CD14-positive monocyte (primary cell): ENCODE results near the gene VSTM2L. TPM values are rescaled to one million over a fixed set of nuclear protein-coding genes. Genes with fewer than 3 reads are reported as not detected.

Experiments used
- DNase-seq, 3 donors: peaks; one replicate each; pipeline ENCODE4 v3.0.0-alpha.2; 2011 to 2022
- H2AFZ ChIP-seq: 2 replicates; pipeline ENCODE4 v1.6.0; 2012; ENCODE audit warnings: mild to moderate bottlenecking, low read depth, low read length, inconsistent platforms; ENCODE audit not compliant: insufficient read depth, poor library complexity, severe bottlenecking
- H3K27ac ChIP-seq, 2 donors: 1 replicate in 1 of 2; 2 replicates in 1 of 2; pipeline ENCODE4 v1.5.1; 2012 to 2013; ENCODE audit warnings: low read length in 2 of 2, control low read depth in 1 of 2, inconsistent platforms in 1 of 2, low read depth in 1 of 2, mild to moderate bottlenecking in 1 of 2
- H3K27me3 ChIP-seq, 2 donors: one replicate each; pipeline versions ENCODE4 v1.6.0 to v1.6.1; 2011 to 2013; ENCODE audit warnings: low read length in 2 of 2; ENCODE audit not compliant: control insufficient read depth in 2 of 2, insufficient read depth in 2 of 2
- H3K36me3 ChIP-seq, 2 donors: replicated peaks in 1 of 2; 1 replicate in 1 of 2; 2 replicates in 1 of 2; pipeline versions ENCODE4 v1.5.1 to v1.6.1; 2012 to 2013; ENCODE audit warnings: low read length in 2 of 2, control low read depth in 1 of 2, inconsistent platforms in 1 of 2, mild to moderate bottlenecking in 1 of 2; ENCODE audit not compliant: insufficient read depth in 2 of 2, control insufficient read depth in 1 of 2
- H3K4me1 ChIP-seq, 2 donors: 1 replicate in 1 of 2; 2 replicates in 1 of 2; pipeline versions ENCODE4 v1.5.1 to v1.6.1; 2012 to 2013; ENCODE audit warnings: low read length in 2 of 2, control low read depth in 1 of 2, inconsistent platforms in 1 of 2, mild to moderate bottlenecking in 1 of 2, moderate library complexity in 1 of 2; ENCODE audit not compliant: insufficient read depth in 2 of 2, control insufficient read depth in 1 of 2
- H3K4me2 ChIP-seq: replicated peaks from 2 replicates; pipeline ENCODE3; 2012; ENCODE audit warnings: low read length, moderate library complexity, mild to moderate bottlenecking; ENCODE audit not compliant: poor library complexity, severe bottlenecking; ENCODE audit errors: extremely low read depth
- H3K4me3 ChIP-seq, 3 experiments: fragments of 200-600 bp in 1 of 3; sonication (generic) in 1 of 3; replicated peaks in 1 of 3; 1 replicate in 2 of 3; 2 replicates in 1 of 3; pipeline ENCODE4 v1.5.1; 2011 to 2013; ENCODE audit warnings: low read length in 3 of 3, mild to moderate bottlenecking in 3 of 3, control low read depth in 2 of 3, low read depth in 2 of 3, inconsistent platforms in 1 of 3, moderate library complexity in 1 of 3
- H3K79me2 ChIP-seq: 2 replicates; pipeline ENCODE4 v1.6.0; 2012; ENCODE audit warnings: mild to moderate bottlenecking, control low read depth, inconsistent platforms, low read length, moderate library complexity; ENCODE audit not compliant: insufficient read depth
- H3K9ac ChIP-seq: 2 replicates; pipeline ENCODE4 v1.6.0; 2017; ENCODE audit warnings: low read length, mild to moderate bottlenecking; ENCODE audit not compliant: insufficient read depth, poor library complexity, severe bottlenecking
- H3K9me3 ChIP-seq, 2 donors: replicated peaks in 1 of 2; 1 replicate in 1 of 2; 2 replicates in 1 of 2; pipeline versions ENCODE4 v1.5.1 to v1.6.1; 2012 to 2013; ENCODE audit warnings: low read length in 2 of 2, control low read depth in 1 of 2; ENCODE audit not compliant: control insufficient read depth in 1 of 2, insufficient read depth in 1 of 2
- H4K20me1 ChIP-seq: 2 replicates; pipeline ENCODE4 v1.6.0; 2012; ENCODE audit warnings: mild to moderate bottlenecking, low read length, control low read depth, moderate library complexity; ENCODE audit not compliant: insufficient read depth
- H3K27ac Mint-ChIP-seq, 7 donors: one replicate each; pipeline ENCODE4 v1.8.0; 2020; ENCODE audit warnings: mild to moderate bottlenecking in 7 of 7, mixed read lengths in 7 of 7, moderate library complexity in 6 of 7, inconsistent platforms in 2 of 7
- H3K27me3 Mint-ChIP-seq, 3 donors: one replicate each; pipeline ENCODE4 v1.8.0; 2021 to 2022; ENCODE audit warnings: low read depth in 3 of 3, mild to moderate bottlenecking in 3 of 3, mixed read lengths in 3 of 3, moderate library complexity in 3 of 3, inconsistent platforms in 1 of 3
- H3K36me3 Mint-ChIP-seq, 2 donors: one replicate each; pipeline ENCODE4 v1.8.0; 2020; ENCODE audit warnings: mixed read lengths in 2 of 2, inconsistent platforms in 1 of 2, mild to moderate bottlenecking in 1 of 2
- H3K4me1 Mint-ChIP-seq: one replicate; pipeline ENCODE4 v1.8.0; 2020; ENCODE audit warnings: mild to moderate bottlenecking, mixed read lengths
- H3K4me3 Mint-ChIP-seq, 2 donors: one replicate each; pipeline ENCODE4 v1.8.0; 2020; ENCODE audit warnings: mild to moderate bottlenecking in 2 of 2, mixed read lengths in 2 of 2, moderate library complexity in 1 of 2
- H3K9me3 Mint-ChIP-seq, 7 donors: one replicate each; pipeline ENCODE4 v1.8.0; 2020 to 2022; ENCODE audit warnings: mixed read lengths in 7 of 7, mild to moderate bottlenecking in 6 of 7, moderate library complexity in 6 of 7, inconsistent platforms in 2 of 7
- CTCF ChIP-seq: fragments of 200-600 bp; IDR thresholded peaks from one replicate; pipeline ENCODE4 v1.8.0; 2022; ENCODE audit warnings: antibody characterized with exemption, mild to moderate bottlenecking
- WGBS: methylation state at CpG from one replicate; pipeline ENCODE4 v1.1.5; 2013; ENCODE audit warnings: missing lambda C conversion rate; ENCODE audit not compliant: insufficient coverage; 5-methylcytosine and 5-hydroxymethylcytosine counted together
- intact Hi-C, 2 donors: fragments of 100-400 bp; cut with micrococcal nuclease; formaldehyde crosslinking; loops; one replicate each; pipeline versions ENCODE4 v1.15.0 to v1.15.1; 2023
- polyA plus RNA-seq, 3 donors: library from polyadenylated mRNA; depleted of rRNA in 1 of 3; unstranded in 2 of 3; stranded (reverse) in 1 of 3; fragments of 300-500 nt in 2 of 3; fragments of >200 nt in 1 of 3; fragmentation: Illumina TruSeq in 2 of 3; gene quantifications; 1 replicate in 2 of 3; 2 replicates in 1 of 3; pipeline ENCODE4 v1.2.3, GENCODE V29; 2012 to 2021

The VSTM2L gene
- polyA plus RNA-seq, 3 donors: not detected

GRCh38 chr20:37948956-37949355 lies 46.0 kb downstream of the VSTM2L start:
- intact Hi-C loops: no loop called here
- no peak overlapping the region for H3K9ac ChIP-seq
- no peak overlapping the region for H3K4me3 ChIP-seq
- Mint-ChIP-seq H3K4me1 (no peaks in the 10 kb centered on the region), H3K27me3 (peaks cover 1 to 10% (median 5%) of the 10 kb centered on the region in 3 donors), H3K9me3 (peaks cover 0 to 12% (median 3%) of the 10 kb centered on the region in 7 donors), H3K4me3 (no peak overlapping the region), H3K27ac (no peak overlapping the region), H3K36me3 (no peaks in the 10 kb centered on the region)
- 100% methylated on average over 10 of the region's 11 CpGs for WGBS
- no peak overlapping the region for H3K27ac ChIP-seq
- no peaks in the 10 kb centered on the region for H3K79me2 ChIP-seq
- no peak for DNase-seq
- no peaks in the 10 kb centered on the region for H4K20me1 ChIP-seq
- H3K27me3 ChIP-seq: no peaks in the 10 kb centered on the region
- H3K36me3 ChIP-seq: no peaks in the 10 kb centered on the region
- no peaks in the 10 kb centered on the region for H3K4me1 ChIP-seq
- TF ChIP-seq CTCF: no peak
- H3K4me2 ChIP-seq: no peak overlapping the region
- H2AFZ ChIP-seq: no peak overlapping the region
- no peaks in the 10 kb centered on the region for H3K9me3 ChIP-seq

- no peaks in the 10 kb centered on the region for H3K79me2 ChIP-seq
- H3K4me2 ChIP-seq: no peak overlapping the region
- H3K27me3 Mint-ChIP-seq: peaks cover 6 to 18% (median 14%) of the 10 kb centered on the region in 3 donors
- H3K9ac ChIP-seq: no peak overlapping the region
- no peak overlapping the region for H2AFZ ChIP-seq
- no peak for TF ChIP-seq CTCF
- no peak for DNase-seq
- WGBS: 100% methylated on average over 4 of the region's 5 CpGs
- no peaks in the 10 kb centered on the region for H4K20me1 ChIP-seq
- H3K9me3 ChIP-seq: no peaks in the 10 kb centered on the region
- intact Hi-C loops: no loop called here
- no peak overlapping the region for H3K4me3 Mint-ChIP-seq
- no peaks in the 10 kb centered on the region for H3K36me3 ChIP-seq
- no peaks in the 10 kb centered on the region for H3K4me1 ChIP-seq
- peaks cover 4 to 18% of the 10 kb centered on the region in 2 donors for H3K27me3 ChIP-seq
- H3K4me3 ChIP-seq: no peak overlapping the region
- no peaks in the 10 kb centered on the region for H3K4me1 Mint-ChIP-seq
- peak overlapping the region in 1 of 7 donors; percentile 18 for H3K27ac Mint-ChIP-seq
- peaks cover 0 to 2% (median 0%) of the 10 kb centered on the region in 7 donors for H3K9me3 Mint-ChIP-seq
- H3K36me3 Mint-ChIP-seq: no peaks in the 10 kb centered on the region
- H3K27ac ChIP-seq: no peak overlapping the region
These were observed 51.3 kb downstream of the VSTM2L start for GRCh38 chr20:37954190-37954589.
